ENCODE results near the gene GATA3.
"Not testable (repeated sequence)": the region's sequence is repeated elsewhere in the genome, so short reads cannot be mapped to it uniquely, and the experiment has no call there.

GATA3 gene

GRCh38 chr10:8023321-8023720, 31.2 kb upstream of the GATA3 start:
- TF ChIP-seq CTCF (conservative IDR thresholded peaks at IDR 0.05) (no peak), ZFX (IDR thresholded peaks at IDR 0.05) (no peak)
- no peak overlapping the region for H3K27ac ChIP-seq

GRCh38 chr10:8023851-8024250, 30.6 kb upstream of the GATA3 start:
- no peak overlapping the region for H3K27ac ChIP-seq
- TF ChIP-seq ZFX (IDR thresholded peaks at IDR 0.05) (no peak), CTCF (conservative IDR thresholded peaks at IDR 0.05) (no peak)

GRCh38 chr10:8026349-8027259, 27.9 kb upstream of the GATA3 start:
- H3K27ac ChIP-seq = no peak overlapping the region
- TF ChIP-seq CTCF (conservative IDR thresholded peaks at IDR 0.05) (no peak), ZFX (IDR thresholded peaks at IDR 0.05) (no peak)

GRCh38 chr10:8031211-8031610, 23.3 kb upstream of the GATA3 start:
- not testable (repeated sequence) for H3K27ac ChIP-seq

GRCh38 chr10:8032558-8032957, 21.9 kb upstream of the GATA3 start:
- TF ChIP-seq ZFX (IDR thresholded peaks at IDR 0.05) (no peak), CTCF (conservative IDR thresholded peaks at IDR 0.05) (no peak)
- H3K27ac ChIP-seq = no peak overlapping the region

- TF ChIP-seq CTCF (conservative IDR thresholded peaks at IDR 0.05) (no peak), ZFX (IDR thresholded peaks at IDR 0.05) (no peak)
- H3K27ac ChIP-seq = no peak overlapping the region
Observed at GRCh38 chr10:8033812-8034465, 20.5 kb upstream of the GATA3 start.

- TF ChIP-seq ZFX (IDR thresholded peaks at IDR 0.05) = no peak
- no peak for TF ChIP-seq CTCF (conservative IDR thresholded peaks at IDR 0.05)
- no peak overlapping the region for H3K27ac ChIP-seq
Observed at GRCh38 chr10:8034466-8035005, 20.0 kb upstream of the GATA3 start.
